SK-N-SH treated with all-trans-retinoic acid at 6 μM for 48 hours (cell line): Measurements from ENCODE around the gene CDK7.

Source experiments
- OSR1 ChIP-seq: fragments of 250-450 bp; sonication (Bioruptor Pico); IDR thresholded peaks from 2 replicates; pipeline ENCODE4 v1.8.0; 2022; ENCODE audit warnings: moderate library complexity, mild to moderate bottlenecking, inconsistent platforms
- ZNF565 ChIP-seq: fragments of 450-650 bp; formaldehyde crosslinking; conservative IDR thresholded peaks from 2 replicates; pipeline ENCODE4 v1.5.0; 2020; ENCODE audit warnings: low read depth, mild to moderate bottlenecking, moderate library complexity
- ZNF70 ChIP-seq: fragments of 450-650 bp; formaldehyde crosslinking; IDR thresholded peaks from 2 replicates; pipeline ENCODE4 v1.5.0; 2020; ENCODE audit warnings: mild to moderate bottlenecking, moderate library complexity

DNA sequence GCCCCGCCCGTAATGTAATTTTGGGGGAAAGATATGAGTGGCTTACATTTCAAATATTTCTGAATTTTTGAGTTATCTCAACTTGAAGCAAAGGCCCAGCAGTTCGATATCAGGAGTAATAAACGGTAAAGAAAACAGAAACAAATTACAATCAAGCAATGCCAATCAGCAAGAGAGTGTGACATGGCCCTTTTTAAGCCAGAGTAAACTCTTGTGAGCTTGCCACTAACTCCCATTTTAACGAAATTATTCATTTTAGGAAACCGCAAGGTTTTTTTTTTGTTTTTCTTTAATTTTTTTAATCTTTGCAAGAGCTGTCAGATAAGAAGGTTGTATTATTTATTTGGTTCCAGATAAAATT, 17.6 kb upstream of the CDK7 start:
- no peak for TF ChIP-seq OSR1 (CRISPR knock-in tag)
- no peak for TF ChIP-seq ZNF565
- TF ChIP-seq ZNF70, result no peak
